ENCODE measurements around the gene EPAS1.

Gene EPAS1

GRCh38 chr2:46365913-46366667 lies 68.9 kb downstream of the EPAS1 start:
- DNase-seq: no peak

GRCh38 chr2:46366668-46367052 lies 69.5 kb downstream of the EPAS1 start:
- DNase-seq: no peak

DNA sequence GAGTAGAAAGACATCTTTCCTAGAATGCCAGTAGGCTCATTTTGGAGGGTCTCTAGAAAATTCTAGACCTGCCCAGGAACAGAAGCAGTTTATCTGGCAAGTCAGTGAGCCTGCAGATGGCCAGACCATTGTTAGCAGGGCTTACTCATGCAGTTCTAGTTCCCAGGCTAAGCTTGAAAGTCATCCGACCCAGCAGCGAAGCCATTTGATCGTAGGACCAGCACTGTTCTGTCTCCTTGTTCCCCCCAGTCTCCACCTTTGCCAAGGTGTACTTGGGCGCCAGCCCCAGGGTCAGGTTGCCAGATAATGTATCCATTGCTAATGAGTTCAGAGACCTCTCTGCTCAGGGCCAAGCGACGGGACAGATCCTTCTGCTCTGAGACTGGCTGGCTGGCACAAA lies 70.1 kb downstream of the EPAS1 start:
- no peak for DNase-seq

- DNase-seq: no peak
These were observed 71.2 kb downstream of the EPAS1 start for GRCh38 chr2:46368401-46368800.

DNA sequence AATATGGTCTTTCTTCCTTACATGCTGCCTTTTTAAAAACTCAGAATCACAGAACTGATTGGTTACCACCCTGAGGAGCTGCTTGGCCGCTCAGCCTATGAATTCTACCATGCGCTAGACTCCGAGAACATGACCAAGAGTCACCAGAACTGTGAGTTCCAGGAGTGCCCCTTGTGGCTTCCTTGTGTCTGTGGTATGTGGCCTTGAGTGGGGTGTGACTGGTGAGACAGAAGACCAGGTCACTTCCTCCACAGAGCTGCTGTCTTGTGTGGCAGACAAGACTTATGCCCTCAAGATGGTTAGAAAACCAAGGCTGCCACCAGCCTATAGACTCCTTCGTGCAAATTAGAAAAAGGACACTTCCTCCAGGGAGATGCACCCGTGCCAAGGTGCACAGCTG lies 72.6 kb downstream of the EPAS1 start:
- no peak for DNase-seq

DNA sequence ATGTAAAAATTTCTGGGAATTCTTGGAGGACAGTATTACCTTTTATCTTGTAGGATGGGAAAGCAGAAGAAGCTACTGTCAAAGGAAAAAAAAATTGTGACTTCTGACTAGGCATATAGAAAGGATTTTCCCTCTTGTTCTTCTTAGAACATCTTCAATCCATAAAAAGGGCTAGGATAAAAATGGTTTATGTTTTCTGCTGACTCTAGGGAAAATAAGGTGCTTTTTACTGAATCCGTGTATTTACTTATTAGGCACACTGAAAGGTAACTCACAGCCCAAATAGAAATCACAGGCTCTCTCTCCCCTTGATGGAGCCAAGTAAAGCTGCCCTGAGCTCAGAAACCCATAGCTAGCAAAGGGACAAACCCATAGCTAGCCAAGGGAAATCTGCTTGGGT lies 74.6 kb downstream of the EPAS1 start:
- no peak for DNase-seq

DNA sequence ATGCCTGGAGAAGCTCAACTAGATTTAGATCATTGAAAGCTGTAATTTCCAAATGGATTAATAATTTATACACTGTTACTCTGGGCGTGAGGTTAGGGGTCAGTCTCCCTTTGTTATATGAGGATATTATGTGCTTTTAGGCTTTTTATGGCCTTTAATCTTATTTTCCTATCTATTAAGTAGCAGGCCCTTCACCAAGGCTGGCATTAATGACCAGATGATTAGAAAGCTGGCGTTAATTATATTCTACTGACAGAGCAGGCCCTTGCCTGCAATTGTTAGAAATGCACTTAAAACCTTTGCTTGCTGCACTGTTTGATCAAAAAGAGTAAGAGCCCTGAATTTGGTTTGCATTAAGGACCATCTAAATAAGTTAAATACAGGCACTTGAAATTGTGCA lies 75.3 kb downstream of the EPAS1 start:
- DNase-seq: no peak

GRCh38 chr2:46373238-46373637 lies 76.0 kb downstream of the EPAS1 start:
- DNase-seq: no peak

DNA sequence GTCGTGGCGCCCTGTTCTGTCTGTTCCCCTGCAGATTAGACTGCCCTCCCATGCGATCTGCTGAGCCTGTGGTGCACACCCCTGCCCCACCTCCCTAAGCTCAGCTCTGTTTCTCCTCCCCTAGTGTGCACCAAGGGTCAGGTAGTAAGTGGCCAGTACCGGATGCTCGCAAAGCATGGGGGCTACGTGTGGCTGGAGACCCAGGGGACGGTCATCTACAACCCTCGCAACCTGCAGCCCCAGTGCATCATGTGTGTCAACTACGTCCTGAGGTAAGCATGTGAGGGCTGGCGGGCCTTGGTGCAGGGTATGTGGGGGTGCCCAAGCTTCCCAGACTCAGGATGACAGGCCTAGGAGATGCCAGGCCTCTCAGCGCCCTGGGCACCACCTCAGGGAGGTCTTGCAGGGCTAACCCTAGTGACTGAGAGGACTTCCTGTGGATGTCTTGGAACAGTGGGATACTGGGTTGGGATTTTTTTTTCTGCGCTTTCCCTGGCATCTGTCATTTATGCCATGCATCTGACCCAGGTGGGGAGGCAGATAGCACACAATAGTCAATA lies 78.4 kb downstream of the EPAS1 start:
- DNase-seq: no peak

DNA sequence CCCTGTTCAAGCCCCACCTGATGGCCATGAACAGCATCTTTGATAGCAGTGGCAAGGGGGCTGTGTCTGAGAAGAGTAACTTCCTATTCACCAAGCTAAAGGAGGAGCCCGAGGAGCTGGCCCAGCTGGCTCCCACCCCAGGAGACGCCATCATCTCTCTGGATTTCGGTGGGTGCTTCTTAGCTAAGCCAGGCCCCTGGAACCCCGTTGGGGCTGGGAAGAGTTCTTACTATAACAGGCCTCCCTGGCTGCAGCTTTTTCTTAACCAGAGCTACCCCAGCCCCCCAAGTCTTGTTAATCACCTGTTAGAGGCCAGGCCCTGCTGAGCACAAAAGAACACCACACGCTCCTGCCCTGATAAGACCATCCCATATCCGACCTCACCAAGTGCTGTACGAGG lies 79.4 kb downstream of the EPAS1 start:
- DNase-seq: no peak

GRCh38 chr2:46377101-46377581 lies 79.9 kb downstream of the EPAS1 start:
- DNase-seq: no peak

- DNase-seq: no peak
These were observed 80.7 kb downstream of the EPAS1 start for GRCh38 chr2:46377666-46378560.

DNA sequence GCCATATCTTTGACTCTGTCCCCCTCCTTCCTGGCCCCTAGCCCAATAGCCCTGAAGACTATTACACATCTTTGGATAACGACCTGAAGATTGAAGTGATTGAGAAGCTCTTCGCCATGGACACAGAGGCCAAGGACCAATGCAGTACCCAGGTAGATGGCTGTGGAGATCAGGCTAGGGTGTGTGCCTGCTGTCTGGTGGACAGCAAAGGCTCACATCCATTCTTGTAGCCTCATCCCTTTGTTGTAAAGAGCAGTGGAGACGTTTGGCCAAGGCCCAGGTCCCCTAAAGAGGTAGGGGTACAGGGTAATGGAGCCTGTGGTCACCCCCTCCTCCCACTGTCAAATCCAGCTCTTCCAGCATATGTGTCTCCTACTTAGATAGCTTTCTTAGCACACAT lies 81.4 kb downstream of the EPAS1 start:
- DNase-seq: no peak

- DNase-seq: no peak
These were observed 82.2 kb downstream of the EPAS1 start for GRCh38 chr2:46379213-46380037.

GRCh38 chr2:46380038-46380940 lies 83.1 kb downstream of the EPAS1 start:
- no peak for DNase-seq

GRCh38 chr2:46381263-46381849 lies 84.1 kb downstream of the EPAS1 start:
- no peak for DNase-seq

GRCh38 chr2:46381871-46382270 lies 84.7 kb downstream of the EPAS1 start:
- DNase-seq: no peak

- no peak for DNase-seq
These were observed 85.3 kb downstream of the EPAS1 start for GRCh38 chr2:46382331-46383112.

DNA sequence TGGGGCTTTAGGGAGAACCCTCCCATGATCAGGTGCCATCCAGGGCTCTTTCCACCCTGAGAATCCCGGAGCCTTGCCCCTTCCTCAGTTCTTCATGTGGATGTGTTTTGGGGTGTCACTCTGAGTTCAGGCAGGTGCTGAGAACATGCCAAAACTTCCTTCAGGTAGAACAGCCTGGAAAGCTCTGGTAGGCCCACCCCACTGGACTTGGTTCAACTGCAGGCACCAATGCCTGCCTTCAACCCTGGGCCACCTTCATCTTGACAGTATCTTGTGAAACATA lies 85.8 kb downstream of the EPAS1 start:
- DNase-seq: no peak

- no peak for DNase-seq
These were observed 86.7 kb downstream of the EPAS1 start for GRCh38 chr2:46383784-46384456.
